Measurements from ENCODE around the gene MAP3K4. TPM values are rescaled to one million over a fixed set of nuclear protein-coding genes. Genes with fewer than 3 reads are reported as not detected.

MAP3K4 gene
- total and polyA plus RNA-seq, 2 of the 8 experiments (the other 6 are each of a cell fraction or from before 2014, with no cell fraction given): 16.6 to 51.6 TPM

- Histone ChIP-seq H3K4me2 (ENCODE audit: insufficient read depth in 1 of 2, low read depth in 2 of 2, low read length in 2 of 2) (no peak overlapping the region), H3K4me1 (replicated peaks in 1 of 4; ENCODE audit: control insufficient read depth in 3 of 4, insufficient read depth in 4 of 4, low read length in 3 of 4) (peaks cover 0 to 10% (median 4%) of the 10 kb centered on the region in 4 experiments; a peak in 5 of 7 replicates), H3K36me3 (ENCODE audit: control insufficient read depth in 2 of 4, insufficient read depth in 4 of 4, low read length in 3 of 4) (peaks cover 2 to 23% (median 5%) of the 10 kb centered on the region in 4 experiments; a peak in 6 of 8 replicates), H3K23me2 (ENCODE audit: low read depth, low read length) (no peaks in the 10 kb centered on the region), H4K91ac (replicated peaks; ENCODE audit: insufficient read length, low read length) (no peak overlapping the region), H3K9me3 (ENCODE audit: insufficient read depth in 2 of 2, low read depth in 1 of 2, low read length in 1 of 2) (peaks cover 3 to 9% of the 10 kb centered on the region in 2 experiments; a peak in 3 of 4 replicates), H2AK5ac (ENCODE audit: low read depth, low read length) (no peak overlapping the region), H2BK15ac (ENCODE audit: low read length) (no peak overlapping the region), H3K79me2 (ENCODE audit: control insufficient read depth in 1 of 2, insufficient read depth in 2 of 2, low read length in 2 of 2) (no peaks in the 10 kb centered on the region; a peak in 1 of 4 replicates), H3K23ac (ENCODE audit: insufficient read length) (no peak overlapping the region), H3K4me3 (ENCODE audit: extremely low read depth in 1 of 4, insufficient read depth in 2 of 4, low read depth in 3 of 4, low read length in 4 of 4) (no peak overlapping the region), H2BK120ac (replicated peaks; ENCODE audit: low read depth, low read length) (no peak overlapping the region), H2BK12ac (ENCODE audit: low read depth, low read length) (no peak overlapping the region), H4K8ac (ENCODE audit: extremely low read depth, insufficient read depth, low read length) (no peak overlapping the region), H2AFZ (ENCODE audit: low read length) (no peak overlapping the region), H4K20me1 (replicated peaks in 1 of 2; ENCODE audit: control insufficient read depth in 1 of 2, insufficient read depth in 2 of 2, low read length in 2 of 2) (no peaks in the 10 kb centered on the region), H3K4ac (replicated peaks; ENCODE audit: insufficient read length, low read depth, low read length) (no peak overlapping the region), H2BK20ac (ENCODE audit: low read length) (no peak overlapping the region), H3K18ac (ENCODE audit: extremely low read depth, low read length) (no peak overlapping the region), H4K5ac (ENCODE audit: insufficient read length, low read depth, low read length) (no peak overlapping the region), H2BK5ac (ENCODE audit: low read depth, low read length) (no peak overlapping the region), H3K27me3 (replicated peaks in 1 of 4; ENCODE audit: control insufficient read depth in 3 of 4, extremely low read depth in 1 of 4, insufficient read depth in 3 of 4, low read length in 3 of 4) (no peaks in the 10 kb centered on the region), H3K79me1 (ENCODE audit: low read depth, low read length) (peaks cover 2% of the 10 kb centered on the region; the same call in 1 of the 2 replicates), H3K56ac (replicated peaks; ENCODE audit: insufficient read length, low read depth, low read length) (no peak overlapping the region), H3K9ac (replicated peaks in 1 of 4; ENCODE audit: extremely low read depth in 1 of 4, low read depth in 3 of 4, low read length in 3 of 4) (no peak overlapping the region), H3K27ac (ENCODE audit: low read depth, low read length) (no peak overlapping the region), H3K14ac (ENCODE audit: insufficient read length) (no peak overlapping the region)
- 90% methylated on average over 16 of the region's 16 CpGs; no CpG with 5 or more reads in 1 of the 2 experiments for WGBS, 2 experiments (ENCODE audit: extremely low coverage in 1 of 2, insufficient coverage in 1 of 2, insufficient read length in 1 of 2, insufficient replicate concordance in 2 of 2, low coverage in 1 of 2, low lambda C conversion rate in 2 of 2, missing lambda C conversion rate in 1 of 2)
- no peak for FAIRE-seq
- no peak for DNase-seq (ENCODE audit: low read depth in 1 of 2, low spot score in 2 of 2)
- CTCF ChIA-PET (ENCODE audit: partially characterized antibody): interaction anchor here (1.0 to 3.2 kb wide), 3 partner anchors 57 to 212 kb away, joined by 3 to 15 read pairs (median 3); no protein-coding TSS in a partner anchor
- POLR2A ChIA-PET (ENCODE audit: partially characterized antibody): no interaction called here
- TF ChIP-seq KDM4A (IDR thresholded peaks at IDR 0.05; ENCODE audit: low read depth, low read length, severe bottlenecking) (no peak), ASH2L (IDR thresholded peaks at IDR 0.05; ENCODE audit: low read length) (no peak)
Measured at GRCh38 chr6:161161889-161162624, 170.5 kb downstream of the MAP3K4 start.
